HG03442 (cell line): ENCODE results near the gene MED12L.

Experiments
- ATAC-seq: cut with Tn5 transposase; IDR thresholded peaks from one replicate; pipeline ENCODE4 v1.9.1; 2021; ENCODE audit warnings: mild to moderate bottlenecking, moderate library complexity; ENCODE audit not compliant: unreplicated experiment

MED12L gene

DNA sequence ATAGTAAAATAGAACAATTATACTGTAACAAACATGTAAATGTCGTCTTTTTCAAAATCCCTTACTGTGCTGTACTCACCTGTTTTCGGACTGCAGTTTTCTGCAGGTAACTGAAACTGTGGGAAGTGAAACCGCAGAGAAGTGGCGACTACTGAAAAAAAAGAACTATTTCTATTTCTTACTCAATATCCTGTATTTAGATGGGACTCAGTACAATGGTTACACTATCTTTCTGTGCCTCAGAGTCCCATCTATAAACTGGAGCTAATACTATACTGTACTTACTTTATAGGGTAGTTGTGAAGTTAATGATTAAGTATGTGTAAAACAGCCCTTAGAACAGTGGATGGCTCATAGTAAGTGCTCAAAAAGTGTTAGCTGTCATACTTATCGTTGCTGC, 313.4 kb downstream of the MED12L start:
- no peak for ATAC-seq

DNA sequence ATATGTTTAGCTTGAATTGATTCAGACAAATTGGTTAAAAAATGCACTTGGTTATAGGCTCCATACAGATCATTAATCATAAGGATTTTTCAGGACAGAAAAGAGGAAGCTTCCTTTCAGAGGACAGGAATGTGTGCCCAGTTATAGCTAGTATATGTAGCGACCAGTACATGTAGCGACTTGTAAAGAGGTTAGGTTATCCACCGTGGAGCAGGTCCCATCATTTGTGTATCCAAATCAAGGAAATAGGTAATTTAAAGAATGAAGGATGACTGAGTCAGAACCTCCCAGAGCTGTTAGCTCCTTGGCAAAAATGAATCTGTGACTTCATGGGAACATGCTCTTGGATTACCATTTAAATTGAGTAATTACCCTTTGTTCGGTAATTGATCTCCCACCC, 314.9 kb downstream of the MED12L start:
- no peak for ATAC-seq

DNA sequence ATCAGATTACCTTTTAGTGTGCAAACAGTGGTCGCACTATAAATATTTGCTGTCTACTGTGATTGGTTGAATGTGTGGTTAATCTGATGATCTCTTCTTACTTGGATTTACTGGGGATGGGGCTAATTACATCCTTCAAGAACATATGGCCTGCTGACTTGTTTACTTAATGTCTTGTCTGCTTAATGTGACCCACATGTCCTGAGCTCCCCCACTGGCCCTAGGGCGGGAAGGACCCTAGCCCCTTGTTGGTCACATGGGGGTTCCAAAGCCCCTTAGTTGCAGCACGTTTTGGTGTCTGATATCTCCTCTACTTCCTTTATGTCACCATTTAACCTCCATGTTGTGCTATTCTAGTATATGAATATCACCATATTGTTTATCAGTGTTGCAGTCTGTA, 316.9 kb downstream of the MED12L start:
- no peak for ATAC-seq

DNA sequence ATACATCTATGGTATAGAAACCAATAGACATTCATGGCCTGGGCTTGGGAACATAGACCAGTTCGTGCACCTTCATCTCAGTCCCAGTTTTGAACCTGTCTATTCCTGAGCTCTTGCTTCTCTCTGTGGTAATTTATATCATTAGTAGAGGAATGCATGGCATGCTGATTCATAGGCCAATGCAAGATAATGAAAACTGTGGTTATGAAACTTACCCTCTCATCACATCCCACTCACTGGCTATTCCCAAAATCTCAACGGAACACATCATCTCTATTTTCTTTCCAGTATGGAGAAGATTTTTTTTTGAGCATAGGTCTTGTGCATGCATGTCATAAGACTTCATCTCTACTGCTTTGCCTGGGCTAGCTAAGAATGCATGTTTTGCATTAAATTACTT, 317.8 kb downstream of the MED12L start:
- ATAC-seq: no peak

DNA sequence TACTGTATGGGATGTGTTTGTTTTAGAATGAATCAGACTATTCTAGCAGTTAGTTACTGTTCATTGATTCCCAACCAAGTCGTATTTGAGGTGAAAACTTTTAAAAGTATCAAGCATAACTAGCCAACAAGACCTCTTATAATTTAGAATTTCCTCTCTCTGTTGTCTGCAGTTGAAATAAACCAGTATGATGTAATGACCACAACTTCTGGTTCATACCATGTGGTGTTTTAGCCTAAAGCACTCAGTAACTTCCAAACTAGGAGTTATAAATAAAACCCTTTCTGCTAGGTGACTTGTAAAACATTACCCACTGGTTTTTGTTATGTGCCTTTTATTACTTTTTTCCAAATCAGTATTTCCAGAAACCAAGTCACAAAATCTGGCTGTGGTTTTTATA, 318.9 kb downstream of the MED12L start:
- ATAC-seq: no peak

DNA sequence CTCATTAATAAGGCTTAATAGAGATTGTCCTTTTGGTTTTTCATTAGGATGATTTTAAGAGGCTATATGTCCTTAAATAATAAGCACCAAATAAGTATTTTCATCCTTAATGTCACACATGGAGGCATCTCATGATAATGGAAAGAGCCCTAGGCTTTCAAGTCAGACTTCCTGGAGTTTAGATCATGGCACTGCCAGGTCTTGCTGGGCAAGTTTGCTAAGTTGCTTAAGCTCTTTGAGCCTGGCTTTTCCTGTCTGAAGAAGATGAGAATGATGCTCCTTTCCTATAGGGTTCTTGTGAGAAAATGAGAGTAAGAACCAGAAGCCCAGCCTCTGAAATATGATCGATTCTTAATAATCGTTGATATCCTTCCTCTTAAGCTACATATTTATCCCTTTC, 322.5 kb downstream of the MED12L start:
- ATAC-seq: no peak

DNA sequence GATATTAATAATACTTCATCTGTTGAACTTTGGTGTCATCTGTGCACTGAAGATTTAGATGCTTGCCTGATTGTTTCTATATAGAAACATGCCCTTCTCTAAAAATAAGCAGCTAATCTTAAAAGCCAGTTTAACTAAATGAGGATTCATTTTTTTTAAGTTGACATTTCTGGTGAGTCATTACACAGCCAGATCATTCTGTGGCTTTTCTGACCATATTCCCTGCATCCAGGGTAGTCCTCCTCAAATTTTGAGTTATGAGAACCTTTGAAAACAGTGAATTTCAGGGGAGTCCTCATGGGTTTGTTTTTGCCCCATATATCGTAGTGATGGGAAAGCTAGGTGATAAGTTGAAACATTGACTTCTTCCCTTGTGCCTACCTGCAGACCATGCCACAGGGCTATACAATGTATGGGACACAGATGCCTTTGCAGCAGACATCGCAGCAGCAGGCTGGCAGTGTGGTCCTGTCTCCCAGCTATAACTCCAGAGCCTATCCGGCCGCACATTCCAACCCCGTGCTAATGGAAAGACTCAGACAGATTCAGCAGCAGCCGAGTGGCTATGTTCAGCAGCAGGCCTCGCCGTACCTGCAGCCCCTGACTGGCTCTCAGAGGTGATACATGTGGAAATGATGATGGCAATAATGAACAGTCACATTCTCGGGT, 325.6 kb downstream of the MED12L start:
- ATAC-seq: no peak

DNA sequence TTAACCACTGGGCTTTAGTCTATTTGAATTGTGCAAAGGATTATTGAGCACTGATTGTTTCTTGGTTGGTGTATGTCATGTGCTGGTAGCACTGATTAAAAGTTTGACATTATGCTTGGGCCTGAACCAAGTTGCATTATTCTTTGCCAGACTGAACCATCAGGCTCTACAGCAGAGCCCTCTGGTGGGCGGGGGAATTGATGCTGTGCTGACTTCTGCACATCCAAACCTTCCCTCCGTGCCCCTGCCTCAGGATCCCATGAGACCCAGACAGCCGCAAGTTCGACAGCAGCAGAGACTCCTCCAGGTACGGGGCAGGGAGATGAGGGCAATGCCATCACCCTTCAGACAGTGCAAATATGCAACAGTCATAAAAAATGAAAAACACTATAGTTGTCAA, 327.5 kb downstream of the MED12L start:
- ATAC-seq: no peak

DNA sequence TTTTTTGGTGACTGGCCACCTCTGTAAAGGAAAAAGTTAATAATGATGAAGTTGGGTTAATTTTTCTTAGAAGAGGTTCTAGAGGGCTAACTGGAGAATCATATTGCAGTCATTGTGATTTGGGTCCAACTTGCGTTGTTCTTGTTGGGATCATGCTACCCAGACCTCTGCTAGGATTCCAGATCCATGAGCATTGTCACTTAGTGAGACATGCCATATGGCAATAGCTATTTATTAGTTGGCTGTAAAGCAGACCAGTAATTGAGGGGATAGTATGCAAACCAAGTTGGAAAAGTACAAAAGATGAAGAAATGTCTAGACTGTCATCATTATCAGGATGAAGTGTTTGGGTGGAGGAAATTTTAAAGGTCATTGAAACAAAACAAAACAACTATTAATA, 329.8 kb downstream of the MED12L start:
- no peak for ATAC-seq

DNA sequence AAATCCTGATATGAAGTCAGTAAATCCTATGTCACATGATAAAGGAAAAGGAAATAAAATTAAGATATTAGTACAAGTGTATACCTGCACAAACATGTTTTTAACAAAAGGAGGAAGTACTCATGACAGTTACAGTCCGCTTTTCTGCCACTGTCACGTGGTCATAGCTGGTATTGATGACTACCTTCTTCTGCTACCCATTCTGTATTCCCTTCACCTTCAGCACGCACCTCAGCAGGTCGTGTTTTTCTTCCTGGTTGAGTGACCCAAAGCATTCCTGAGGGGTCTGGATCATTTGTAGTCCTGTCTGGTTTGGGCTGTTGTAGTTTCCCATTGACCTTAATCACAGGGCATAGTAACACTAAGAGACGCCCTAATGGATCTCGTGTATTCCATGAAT, 334.3 kb downstream of the MED12L start:
- ATAC-seq: no peak

DNA sequence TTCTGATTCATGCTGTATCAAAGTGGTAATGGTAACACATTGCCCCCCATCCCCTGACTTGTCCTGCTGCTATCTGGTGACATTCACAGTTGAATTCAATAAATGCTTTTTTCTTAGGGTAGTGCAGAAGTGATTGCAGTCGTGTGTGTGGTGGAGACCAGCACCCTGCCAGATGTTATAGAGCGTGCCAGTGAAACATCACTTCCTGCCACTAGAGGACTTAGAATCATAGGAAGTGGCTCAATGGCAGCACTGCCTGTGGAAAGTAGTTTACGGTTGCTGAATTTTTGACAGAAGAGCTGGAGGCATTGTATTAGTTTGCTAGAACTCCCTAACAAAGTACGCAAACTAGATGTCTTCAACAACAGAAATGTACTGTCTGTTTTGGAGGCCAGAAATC, 336.5 kb downstream of the MED12L start:
- ATAC-seq: no peak

DNA sequence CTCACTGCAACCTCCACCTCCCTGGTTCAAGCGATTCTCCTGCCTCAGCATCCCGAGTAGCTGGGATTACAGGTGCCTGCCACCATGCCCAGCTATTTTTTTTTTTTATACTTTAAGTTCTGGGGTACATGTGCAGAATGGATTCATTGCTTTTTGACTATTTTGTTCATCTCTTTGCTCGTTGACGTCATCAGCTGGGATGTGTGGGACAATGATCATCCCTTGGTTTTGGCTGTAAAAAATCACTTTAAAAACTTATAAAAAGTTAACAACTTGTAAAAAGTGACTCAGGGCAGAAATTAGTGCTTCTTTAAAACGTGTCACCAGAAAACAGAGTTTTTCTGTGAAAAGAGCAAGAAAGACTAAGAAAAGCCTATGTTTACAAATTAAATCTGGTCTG, 337.6 kb downstream of the MED12L start:
- no peak for ATAC-seq

DNA sequence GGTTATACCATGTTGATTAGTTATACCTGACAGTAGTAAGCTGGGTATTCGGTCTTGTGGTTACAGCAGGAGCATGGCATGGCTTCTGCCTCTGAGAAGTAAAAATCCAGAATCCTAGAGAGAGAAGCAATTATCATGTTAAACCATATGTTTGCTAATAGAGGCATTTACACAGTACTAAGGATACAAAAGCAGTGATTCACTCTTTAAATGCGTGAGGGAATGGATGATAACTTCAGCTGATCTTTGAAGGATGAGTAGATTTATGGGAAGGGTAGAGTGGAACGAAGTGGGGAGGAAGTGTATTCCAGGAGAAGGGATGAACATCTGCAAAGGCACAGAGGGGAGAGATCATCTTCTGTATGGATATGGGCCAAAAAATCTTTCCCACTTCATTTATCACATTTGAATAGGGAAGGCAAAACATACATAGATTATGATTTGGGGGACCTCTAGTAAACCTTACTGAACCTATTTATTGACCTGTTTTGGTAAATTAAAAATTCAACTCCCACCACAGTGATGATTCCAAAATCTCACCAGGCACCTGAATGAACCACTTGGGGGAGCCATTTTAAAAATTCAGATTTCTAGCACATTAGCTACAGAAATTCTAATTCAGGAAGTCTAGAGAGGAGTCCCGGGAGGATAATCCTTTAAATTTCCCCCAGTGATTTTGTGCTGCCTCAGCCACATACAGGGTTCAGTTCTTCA, 340.3 kb downstream of the MED12L start:
- peak; percentile 33 for ATAC-seq

DNA sequence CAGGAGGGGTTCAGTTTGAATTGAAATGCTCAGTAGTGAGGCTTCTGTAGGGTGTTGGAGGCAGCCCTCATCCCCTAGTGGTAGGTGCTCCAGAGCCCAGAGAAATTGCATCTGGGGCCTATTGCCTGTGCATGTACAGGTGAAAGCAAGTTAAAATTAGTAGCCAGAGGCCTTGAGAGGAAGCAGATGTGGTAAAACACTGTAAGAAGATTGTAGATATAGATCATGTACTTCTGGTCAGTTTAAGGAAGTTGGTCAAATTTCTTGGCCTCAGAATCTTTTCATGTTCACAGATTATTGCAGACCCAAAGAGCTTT, 340.8 kb downstream of the MED12L start:
- ATAC-seq: peak; percentile 82

DNA sequence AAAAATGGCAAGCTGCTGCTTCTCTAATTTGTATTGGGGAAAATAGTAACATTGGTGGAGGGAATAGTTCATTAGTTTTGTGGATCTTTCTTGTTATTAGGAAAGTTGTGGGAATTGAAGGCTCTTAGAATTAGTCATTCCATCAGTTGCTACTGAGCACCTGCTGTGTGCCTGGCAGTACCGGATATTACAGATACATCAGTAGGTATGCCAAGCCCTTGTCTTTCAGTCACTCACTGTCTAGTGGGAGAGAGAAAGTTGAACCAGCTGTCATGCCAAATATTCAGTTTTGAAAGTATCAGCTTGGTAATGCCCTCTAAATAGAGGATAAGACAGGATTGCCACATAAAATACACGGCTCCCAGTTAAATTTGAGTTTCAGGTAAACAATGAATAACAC, 342.9 kb downstream of the MED12L start:
- ATAC-seq: no peak

DNA sequence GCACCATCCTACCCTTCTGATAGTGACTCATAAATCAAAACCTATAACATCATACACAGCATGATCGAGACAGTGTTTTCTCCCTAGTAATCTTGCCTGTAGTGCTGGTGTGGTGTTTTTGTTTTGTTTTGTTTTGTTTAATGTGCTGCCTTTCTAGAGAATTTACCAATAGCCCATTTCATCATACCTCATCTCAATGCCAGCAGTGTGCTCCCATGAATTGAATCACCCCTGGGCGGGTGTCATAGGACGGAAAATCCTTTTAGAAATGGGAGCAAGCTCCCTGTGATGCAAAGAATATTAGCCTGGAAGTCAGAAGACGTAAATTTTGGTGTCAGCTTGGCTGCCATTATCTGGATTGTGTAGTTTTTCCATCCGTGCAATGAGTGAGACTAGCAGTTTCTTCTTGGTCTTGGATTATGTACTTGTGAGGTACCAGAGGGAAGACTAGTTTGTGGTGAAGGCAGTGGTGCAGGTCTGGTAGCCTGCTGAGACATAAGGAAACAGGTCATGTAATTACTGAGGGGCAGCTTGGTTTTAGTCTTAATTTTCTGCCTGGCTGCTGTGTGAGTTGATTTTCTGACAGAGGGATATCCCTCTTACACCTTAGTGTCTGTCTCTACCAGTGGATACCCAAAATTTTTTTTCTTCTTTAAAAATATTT, 345.5 kb downstream of the MED12L start:
- ATAC-seq: no peak

DNA sequence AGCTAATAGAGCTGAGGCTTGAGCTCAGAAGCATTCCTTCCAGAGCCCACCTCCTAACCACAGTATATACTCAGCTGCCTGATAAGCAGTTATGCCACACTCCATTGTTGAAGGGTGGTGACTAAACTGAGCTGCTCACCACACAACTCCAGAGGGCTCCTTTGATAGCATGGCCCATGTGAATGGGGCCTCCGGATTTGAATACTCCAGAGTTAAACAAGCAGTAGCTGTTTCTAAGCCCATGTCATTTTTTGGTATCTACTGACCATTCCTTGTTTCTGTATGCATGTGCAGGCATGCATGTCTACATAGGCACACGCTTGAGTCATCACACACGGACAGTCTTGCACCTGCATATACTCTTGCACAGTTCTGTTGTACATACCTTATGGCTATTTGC, 346.5 kb downstream of the MED12L start:
- no peak for ATAC-seq

DNA sequence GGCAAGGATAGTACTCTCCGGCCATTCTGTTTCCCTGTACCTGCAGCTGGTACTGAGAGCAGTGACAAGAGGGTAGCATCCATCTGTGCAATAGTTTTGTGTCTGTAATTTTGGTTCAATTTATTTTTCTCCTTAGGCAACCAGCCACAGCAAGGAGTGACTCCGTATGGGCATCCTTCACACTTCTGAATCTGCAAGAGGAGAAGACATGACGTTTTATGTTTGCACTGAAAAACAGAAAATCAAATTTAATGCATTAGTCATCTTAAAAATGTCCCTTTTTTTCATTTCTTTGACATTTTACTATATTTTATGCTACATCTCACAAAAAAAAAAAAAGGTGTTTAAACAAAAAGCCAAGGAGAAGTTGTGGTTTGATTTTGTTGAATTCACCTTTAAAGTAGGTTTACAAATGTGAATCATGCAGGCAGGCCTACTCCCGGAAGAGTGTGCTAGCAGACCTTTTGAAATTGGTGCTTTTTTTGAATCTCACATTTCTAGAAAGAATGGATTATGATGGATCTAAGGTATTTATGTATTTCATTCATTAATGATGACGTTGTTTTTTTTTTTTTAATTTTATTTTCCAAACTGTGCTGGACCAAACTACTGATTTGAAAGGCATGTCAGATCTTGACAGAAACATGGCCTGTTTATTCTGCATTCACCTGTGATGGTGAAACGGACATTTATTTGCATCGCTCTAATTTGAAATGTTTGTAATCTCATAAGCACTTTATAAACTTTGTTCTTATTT, 347.3 kb downstream of the MED12L start:
- ATAC-seq: no peak

DNA sequence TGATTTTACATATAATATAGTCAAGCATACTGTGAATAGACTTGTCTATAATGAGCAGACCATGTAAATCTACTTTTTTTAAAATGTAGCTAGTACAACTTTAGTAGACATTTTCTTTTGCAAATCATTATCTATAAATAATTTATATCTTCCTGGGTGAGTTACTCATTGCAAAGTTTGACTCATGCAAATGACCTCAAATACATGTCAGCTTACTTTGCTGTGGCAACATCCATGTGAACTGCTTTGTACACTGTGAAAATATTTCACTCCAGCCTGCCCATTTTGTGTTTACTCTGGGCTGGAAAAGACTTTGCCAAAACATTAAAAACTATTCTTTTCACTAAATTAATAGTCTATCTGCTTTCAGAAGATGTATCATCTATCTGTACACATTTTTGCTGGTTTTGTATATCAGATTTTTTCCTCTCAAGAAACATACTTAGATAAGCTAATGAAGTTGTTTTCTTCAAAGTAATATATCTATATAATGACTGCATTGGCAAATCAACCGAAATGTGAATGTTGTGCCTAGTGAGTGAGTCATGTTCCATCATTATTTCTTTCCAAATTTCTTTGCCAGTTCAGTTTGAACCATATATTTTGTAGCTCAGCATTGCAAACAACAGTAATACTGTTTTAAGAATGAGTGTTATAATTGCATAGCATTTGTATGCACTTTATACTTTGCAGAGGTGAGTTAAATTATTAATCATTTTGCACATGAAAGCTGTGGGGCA, 348.9 kb downstream of the MED12L start:
- ATAC-seq: no peak

DNA sequence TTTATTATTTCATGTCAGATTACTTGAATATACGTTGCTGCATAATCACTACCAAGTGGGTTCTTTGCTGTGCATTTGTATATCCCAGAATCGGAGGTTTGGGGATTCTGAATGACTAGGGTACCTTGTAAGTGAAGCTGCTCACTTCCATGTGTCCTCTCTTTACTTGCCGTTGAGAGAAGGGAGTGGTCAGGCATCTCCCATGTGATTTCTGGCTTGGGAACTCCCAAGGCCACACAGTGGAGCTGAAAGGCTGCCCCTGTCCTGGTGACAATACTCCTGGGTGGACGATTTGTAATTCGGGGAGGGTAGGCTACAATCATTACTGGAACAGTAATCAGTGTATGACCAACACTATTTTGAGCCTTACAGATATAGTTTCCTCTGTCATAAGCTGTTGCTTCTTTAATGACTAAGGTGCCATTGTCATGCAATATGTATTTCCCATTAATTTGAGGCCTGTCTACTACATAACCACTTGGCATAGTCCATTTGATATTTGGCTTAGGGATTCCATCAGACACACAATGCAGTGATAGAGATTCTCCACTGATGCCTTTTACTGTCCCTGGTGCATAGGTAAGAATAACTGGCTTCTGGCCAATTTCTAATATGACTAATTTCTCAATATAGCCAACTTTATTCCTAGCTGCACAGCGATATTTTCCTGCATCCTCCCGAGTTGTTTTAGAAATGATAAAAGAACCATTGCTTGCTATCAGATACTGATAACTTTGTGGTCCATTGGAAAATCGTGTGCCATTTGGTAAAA, 351.4 kb downstream of the MED12L start:
- no peak for ATAC-seq
